A549 treated with Hydrocortisone at 1 μM for 4 hours (cell line): ENCODE results near the gene CDKN1A. TPM values are rescaled to one million over a fixed set of nuclear protein-coding genes. Genes with fewer than 3 reads are reported as not detected.

Source experiments
- total RNA-seq: library from RNA; stranded (reverse); fragments of 200-300 nt; extraction: Qiagen RNA extraction; gene quantifications from 5 replicates; pipeline ENCODE4 v1.2.3, GENCODE V29; 2022

The CDKN1A gene
- 251 to 309 TPM (median 299 TPM) in 5 replicates for total RNA-seq

GRCh38 chr6:36678488-36679042, at the start of gene CDKN1A:
Gene CDKN1A, plus strand, starts transcription at chr6:36678714. Its CDS starts 5,388 bp downstream, at chr6:36684102.

GRCh38 chr6:36697481-36697903, 19.0 kb downstream of the CDKN1A start, which contains the start of gene RAB44:
Gene RAB44, plus strand, starts transcription at chr6:36697826. Its CDS starts 6,410 bp downstream, at chr6:36704236.

Other genes with a start within 250 kb of the CDKN1A start
- gene PXT1, start 235.9 kb upstream of the CDKN1A start, total RNA-seq: 0.03 TPM in 1 of 5 replicates, not detected in the others
- 16.6 to 21.9 TPM (median 17.4 TPM) in 5 replicates for gene KCTD20, start 235.7 kb upstream of the CDKN1A start, total RNA-seq
- 14.9 to 18.9 TPM (median 16.7 TPM) in 5 replicates for gene STK38, start 131.2 kb upstream of the CDKN1A start, total RNA-seq
- 491 to 694 TPM (median 517 TPM) in 5 replicates for gene SRSF3, start 84.4 kb upstream of the CDKN1A start, total RNA-seq
- 0.02 to 0.07 TPM (median 0.05 TPM) in 3 of 5 replicates, not detected in the others for gene RAB44, start 19.1 kb downstream of the CDKN1A start, total RNA-seq
- gene CPNE5, start 160.7 kb downstream of the CDKN1A start, total RNA-seq: 0.12 to 0.16 TPM (median 0.14 TPM) in 5 replicates
- 42.2 to 48.5 TPM (median 46.1 TPM) in 5 replicates for gene PPIL1, start 196.1 kb downstream of the CDKN1A start, total RNA-seq
- gene C6orf89, start 207.2 kb downstream of the CDKN1A start, total RNA-seq: 14.5 to 19.4 TPM (median 17.1 TPM) in 5 replicates